Liver (tissue), 9 donors: ENCODE results near the gene PYGM. TPM values are rescaled to one million over a fixed set of nuclear protein-coding genes. Genes with fewer than 3 reads are reported as not detected.

Source experiments
- DNase-seq: peaks from one replicate; pipeline ENCODE4 v3.0.0-alpha.2; 2017; ENCODE audit warnings: low spot score
- H3K27ac ChIP-seq, 2 donors: one replicate each; pipeline ENCODE4 v1.7.0; 2013; ENCODE audit warnings: inconsistent platforms in 2 of 2, low read length in 2 of 2, control low read depth in 1 of 2, low read depth in 1 of 2, mild to moderate bottlenecking in 1 of 2
- H3K27me3 ChIP-seq, 4 donors: one replicate each; pipeline versions ENCODE4 v1.6.1 to v1.7.0; 2013; ENCODE audit warnings: low read length in 3 of 4, inconsistent platforms in 1 of 4, mild to moderate bottlenecking in 1 of 4, moderate library complexity in 1 of 4; ENCODE audit not compliant: control insufficient read depth in 4 of 4, insufficient read depth in 4 of 4
- H3K36me3 ChIP-seq, 4 donors: one replicate each; pipeline versions ENCODE4 v1.6.1 to v1.7.0; 2013; ENCODE audit warnings: low read length in 3 of 4, mild to moderate bottlenecking in 3 of 4, low read depth in 1 of 4, moderate library complexity in 1 of 4; ENCODE audit not compliant: control insufficient read depth in 4 of 4, insufficient read depth in 3 of 4
- H3K4me1 ChIP-seq, 4 donors: one replicate each; pipeline versions ENCODE4 v1.6.1 to v1.7.0; 2013; ENCODE audit warnings: low read length in 3 of 4, mild to moderate bottlenecking in 3 of 4, moderate library complexity in 1 of 4; ENCODE audit not compliant: control insufficient read depth in 4 of 4, insufficient read depth in 4 of 4
- H3K4me3 ChIP-seq, 3 donors: one replicate each; pipeline versions ENCODE4 v1.6.1 to v1.7.0; 2013; ENCODE audit warnings: low read length in 3 of 3, control low read depth in 1 of 3, low read depth in 1 of 3, mild to moderate bottlenecking in 1 of 3
- H3K9ac ChIP-seq, 2 donors: one replicate each; pipeline ENCODE4 v1.7.0; 2013; ENCODE audit warnings: low read length in 2 of 2, mild to moderate bottlenecking in 2 of 2, moderate library complexity in 2 of 2, control low read depth in 1 of 2, low read depth in 1 of 2
- H3K9me3 ChIP-seq, 4 donors: one replicate each; pipeline versions ENCODE4 v1.6.1 to v1.7.0; 2013; ENCODE audit warnings: low read length in 3 of 4; ENCODE audit not compliant: control insufficient read depth in 4 of 4
- ATF3 ChIP-seq: IDR thresholded peaks from 2 replicates; pipeline ENCODE4 v1.6.1; 2016; ENCODE audit warnings: antibody characterized with exemption
- CTCF ChIP-seq: fragments of 150-350 bp; IDR thresholded peaks from 2 replicates; pipeline ENCODE4 v1.5.1; 2017; ENCODE audit warnings: improper control_type of control experiment, low read depth, low read length; ENCODE audit not compliant: missing input control
- EGR1 ChIP-seq, 2 donors: IDR thresholded peaks; 2 replicates each; pipeline ENCODE4 v1.6.1; 2016 to 2018; ENCODE audit warnings: antibody characterized with exemption in 2 of 2, low read depth in 2 of 2
- FOXA1 ChIP-seq: IDR thresholded peaks from 2 replicates; pipeline ENCODE4 v1.6.1; 2016; ENCODE audit warnings: antibody characterized with exemption
- FOXA2 ChIP-seq: IDR thresholded peaks from 2 replicates; pipeline ENCODE4 v1.6.1; 2016; ENCODE audit warnings: antibody characterized with exemption
- GABPA ChIP-seq, 2 donors: IDR thresholded peaks in 1 of 2; conservative IDR thresholded peaks in 1 of 2; 2 replicates each; pipeline ENCODE4 v1.6.1; 2016; ENCODE audit warnings: antibody characterized with exemption in 2 of 2, mild to moderate bottlenecking in 1 of 2, moderate library complexity in 1 of 2
- HNF4A ChIP-seq, 2 donors: conservative IDR thresholded peaks; 2 replicates each; pipeline ENCODE4 v1.6.1; 2016; ENCODE audit warnings: antibody characterized with exemption in 2 of 2, mild to moderate bottlenecking in 2 of 2
- HNF4G ChIP-seq: IDR thresholded peaks from 2 replicates; pipeline ENCODE4 v1.6.1; 2016; ENCODE audit warnings: antibody characterized with exemption
- JUND ChIP-seq, 2 donors: IDR thresholded peaks; 2 replicates each; pipeline ENCODE4 v1.6.1; 2016; ENCODE audit warnings: antibody characterized with exemption in 2 of 2
- NR2F2 ChIP-seq: IDR thresholded peaks from 2 replicates; pipeline ENCODE4 v1.6.1; 2016; ENCODE audit warnings: antibody characterized with exemption
- RAD21 ChIP-seq, 2 donors: IDR thresholded peaks; 2 replicates each; pipeline ENCODE4 v1.6.1; 2016; ENCODE audit warnings: antibody characterized with exemption in 2 of 2, mild to moderate bottlenecking in 2 of 2
- RXRA ChIP-seq, 2 donors: IDR thresholded peaks; 2 replicates each; pipeline ENCODE4 v1.6.1; 2017 to 2018; ENCODE audit warnings: antibody characterized with exemption in 2 of 2, mild to moderate bottlenecking in 1 of 2
- TAF1 ChIP-seq: conservative IDR thresholded peaks from 2 replicates; pipeline ENCODE4 v1.6.1; 2016; ENCODE audit warnings: antibody characterized with exemption, mild to moderate bottlenecking
- YY1 ChIP-seq: IDR thresholded peaks from 2 replicates; pipeline ENCODE4 v1.6.1; 2016; ENCODE audit warnings: antibody characterized with exemption, mild to moderate bottlenecking
- WGBS: extraction: QIAGEN DNeasy Blood & Tissue Kit; methylation state at CpG from one replicate; pipeline ENCODE4 v1.1.7; 2013; 5-methylcytosine and 5-hydroxymethylcytosine counted together
- polyA plus RNA-seq, 2 donors: library from polyadenylated mRNA; stranded (reverse) in 1 of 2; unstranded in 1 of 2; fragments of 200-250 nt in 1 of 2; fragments of >200 nt in 1 of 2; fragmentation: Nextera tagmentation in 1 of 2; extraction: Ambion mirVana in 1 of 2; gene quantifications; one replicate each; pipeline versions ENCODE4 v1.2.1 to v1.2.3, GENCODE V29; 2013 to 2015
- total RNA-seq, 2 donors: library from RNA; depleted of rRNA; stranded (reverse); fragments of >200 nt; gene quantifications; one replicate each; pipeline ENCODE4 v1.2.3, GENCODE V29; 2014
- TF ChIP-seq, protein P1 (sequence below): IDR thresholded peaks from 2 replicates; pipeline ENCODE4 v1.6.1; 2016; ENCODE audit warnings: antibody characterized with exemption
- donor health status: healthy.
- donor health status: healthy.
- donor health status: healthy.
- donor health status: healthy.
- donor health status: healthy.

Gene PYGM
- total and polyA plus RNA-seq, 4 donors = 0.23 to 1.3 (median 0.29) TPM

DNA sequence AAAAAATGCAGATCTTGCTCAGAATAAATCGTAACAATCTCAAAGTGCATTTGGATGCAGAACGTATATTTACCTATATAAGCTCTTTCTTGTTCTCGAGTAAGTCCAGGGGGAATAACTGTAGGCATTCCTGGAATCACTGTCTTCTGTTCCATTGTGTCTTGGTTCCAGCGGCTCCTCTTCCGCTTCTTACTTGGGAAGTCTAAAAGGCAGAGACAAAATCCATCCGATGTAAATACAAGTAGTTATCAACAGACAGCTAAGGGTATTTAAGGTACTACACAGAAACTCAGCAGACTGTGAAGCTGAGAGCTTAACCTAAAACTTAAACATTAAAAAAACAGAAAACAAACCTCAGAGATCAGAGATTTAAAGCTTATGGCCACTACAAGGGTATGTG is 16.7 kb upstream of the PYGM start:
- Histone ChIP-seq H3K9me3 (no peaks in the 10 kb centered on the region), H3K9ac (no peak overlapping the region), H3K27ac (no peak overlapping the region), H3K36me3 (peaks cover 13 to 48% (median 40%) of the 10 kb centered on the region in 4 donors), H3K27me3 (no peaks in the 10 kb centered on the region), H3K4me1 (peaks cover 3 to 37% (median 20%) of the 10 kb centered on the region in 4 donors), H3K4me3 (peak overlapping the region in 2 of 3 donors; percentile 93 to 100)
- no peak for TF ChIP-seq GABPA (IDR thresholded peaks at IDR 0.05 in 1 of 2, conservative IDR thresholded peaks at IDR 0.05 in 1 of 2)
- TF ChIP-seq, protein P1, sequence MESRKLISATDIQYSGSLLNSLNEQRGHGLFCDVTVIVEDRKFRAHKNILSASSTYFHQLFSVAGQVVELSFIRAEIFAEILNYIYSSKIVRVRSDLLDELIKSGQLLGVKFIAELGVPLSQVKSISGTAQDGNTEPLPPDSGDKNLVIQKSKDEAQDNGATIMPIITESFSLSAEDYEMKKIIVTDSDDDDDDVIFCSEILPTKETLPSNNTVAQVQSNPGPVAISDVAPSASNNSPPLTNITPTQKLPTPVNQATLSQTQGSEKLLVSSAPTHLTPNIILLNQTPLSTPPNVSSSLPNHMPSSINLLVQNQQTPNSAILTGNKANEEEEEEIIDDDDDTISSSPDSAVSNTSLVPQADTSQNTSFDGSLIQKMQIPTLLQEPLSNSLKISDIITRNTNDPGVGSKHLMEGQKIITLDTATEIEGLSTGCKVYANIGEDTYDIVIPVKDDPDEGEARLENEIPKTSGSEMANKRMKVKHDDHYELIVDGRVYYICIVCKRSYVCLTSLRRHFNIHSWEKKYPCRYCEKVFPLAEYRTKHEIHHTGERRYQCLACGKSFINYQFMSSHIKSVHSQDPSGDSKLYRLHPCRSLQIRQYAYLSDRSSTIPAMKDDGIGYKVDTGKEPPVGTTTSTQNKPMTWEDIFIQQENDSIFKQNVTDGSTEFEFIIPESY = no peak
- no peak for TF ChIP-seq NR2F2
- no peak for TF ChIP-seq YY1
- TF ChIP-seq JUND (IDR thresholded peaks at IDR 0.05) = no peak
- TF ChIP-seq ATF3 = no peak
- DNase-seq = no peak
- WGBS = 73% methylated on average over 6 of the region's 6 CpGs

GRCh38 chr11:64774144-64774543 is 14.4 kb upstream of the PYGM start:
- no peak overlapping the region for H3K9ac ChIP-seq
- H3K27ac ChIP-seq = no peak overlapping the region
- WGBS = 84% methylated on average over 5 of the region's 5 CpGs
- TF ChIP-seq HNF4A (conservative IDR thresholded peaks at IDR 0.05) = no peak
- TF ChIP-seq RAD21 (IDR thresholded peaks at IDR 0.05) = no peak
- TF ChIP-seq RXRA (IDR thresholded peaks at IDR 0.05) = no peak
- TF ChIP-seq NR2F2 = no peak
- no peak for TF ChIP-seq EGR1 (IDR thresholded peaks at IDR 0.05; ENCODE audit: low read depth in 2 of 2)
- TF ChIP-seq FOXA2 = no peak
- TF ChIP-seq ATF3 = no peak
- TF ChIP-seq YY1 = no peak
- no peak for TF ChIP-seq FOXA1
- no peak for TF ChIP-seq CTCF
- no peak for TF ChIP-seq GABPA (IDR thresholded peaks at IDR 0.05 in 1 of 2, conservative IDR thresholded peaks at IDR 0.05 in 1 of 2)
- TF ChIP-seq TAF1 = no peak
- no peak for TF ChIP-seq HNF4G
- H3K36me3 ChIP-seq = peaks cover 22 to 70% (median 63%) of the 10 kb centered on the region in 4 donors
- H3K4me3 ChIP-seq = no peak overlapping the region
- DNase-seq = no peak
- no peaks in the 10 kb centered on the region for H3K9me3 ChIP-seq
- H3K27me3 ChIP-seq = no peaks in the 10 kb centered on the region
- H3K4me1 ChIP-seq = peaks cover 3 to 33% (median 20%) of the 10 kb centered on the region in 4 donors
